ENCODE results near the gene ZBTB38. TPM values are rescaled to one million over a fixed set of nuclear protein-coding genes. Genes with fewer than 3 reads are reported as not detected.
A peak's percentile ranks its signal among the peaks of the same experiment; 100 is the strongest.

Gene ZBTB38
- total RNA-seq, 3 donors from 2014 or later, result 126 to 238 (median 138) TPM

DNA sequence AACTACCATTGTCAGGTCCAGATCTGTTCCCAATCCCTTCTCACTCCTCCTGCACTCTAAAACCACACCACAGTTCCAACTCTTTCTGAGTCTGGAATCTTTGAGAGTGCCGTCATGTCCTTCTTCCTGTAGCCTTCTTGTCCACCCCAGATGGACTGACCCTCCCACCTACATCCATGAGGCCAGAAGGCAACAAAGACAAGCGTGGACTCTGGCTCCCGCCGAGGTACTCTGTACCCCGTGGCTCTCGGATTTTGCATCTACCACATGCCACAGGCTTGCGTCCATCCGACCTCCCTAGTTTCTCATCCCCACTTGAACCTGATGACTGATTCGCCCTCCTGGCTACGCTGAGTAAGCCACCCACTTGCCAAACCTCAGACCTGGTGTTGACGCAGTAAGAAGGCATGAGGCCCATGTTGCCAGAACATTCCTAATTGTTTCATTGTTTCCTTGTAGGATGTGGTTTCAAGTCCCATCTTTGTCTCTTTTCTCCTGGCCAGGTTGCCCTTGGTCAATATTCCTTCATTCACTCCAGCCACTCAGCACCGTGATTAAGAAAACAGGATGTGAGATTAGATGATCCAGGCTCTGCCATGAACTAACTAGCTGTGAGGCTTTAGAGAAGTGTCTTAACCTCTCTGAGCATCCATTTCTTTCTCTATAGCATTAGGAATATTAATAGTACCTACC, 1.1 kb upstream of the ZBTB38 start:
- Histone ChIP-seq H3K4me3 (peak overlapping the region in 1 of 3 donors; percentile 34), H3K4me1 (peaks cover 18 to 19% of the 10 kb centered on the region in 2 donors), H3K9me3 (no peaks in the 10 kb centered on the region), H3K36me3 (no peaks in the 10 kb centered on the region), H3K27me3 (no peaks in the 10 kb centered on the region), H3K27ac (peak overlapping the region; percentile 99 to 100)
- no peak for TF ChIP-seq POLR2A (IDR thresholded peaks at IDR 0.05)
- TF ChIP-seq, protein P1, sequence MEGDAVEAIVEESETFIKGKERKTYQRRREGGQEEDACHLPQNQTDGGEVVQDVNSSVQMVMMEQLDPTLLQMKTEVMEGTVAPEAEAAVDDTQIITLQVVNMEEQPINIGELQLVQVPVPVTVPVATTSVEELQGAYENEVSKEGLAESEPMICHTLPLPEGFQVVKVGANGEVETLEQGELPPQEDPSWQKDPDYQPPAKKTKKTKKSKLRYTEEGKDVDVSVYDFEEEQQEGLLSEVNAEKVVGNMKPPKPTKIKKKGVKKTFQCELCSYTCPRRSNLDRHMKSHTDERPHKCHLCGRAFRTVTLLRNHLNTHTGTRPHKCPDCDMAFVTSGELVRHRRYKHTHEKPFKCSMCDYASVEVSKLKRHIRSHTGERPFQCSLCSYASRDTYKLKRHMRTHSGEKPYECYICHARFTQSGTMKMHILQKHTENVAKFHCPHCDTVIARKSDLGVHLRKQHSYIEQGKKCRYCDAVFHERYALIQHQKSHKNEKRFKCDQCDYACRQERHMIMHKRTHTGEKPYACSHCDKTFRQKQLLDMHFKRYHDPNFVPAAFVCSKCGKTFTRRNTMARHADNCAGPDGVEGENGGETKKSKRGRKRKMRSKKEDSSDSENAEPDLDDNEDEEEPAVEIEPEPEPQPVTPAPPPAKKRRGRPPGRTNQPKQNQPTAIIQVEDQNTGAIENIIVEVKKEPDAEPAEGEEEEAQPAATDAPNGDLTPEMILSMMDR (IDR thresholded peaks at IDR 0.05), result no peak
- peak in 2 of 3 donors; percentile 79 to 88 for TF ChIP-seq POLR2AphosphoS5 (IDR thresholded peaks at IDR 0.05)
- intact Hi-C loops (cut with DNase I; ENCODE audit: low total_unique reads), result loop anchor here (5.0 kb wide), 1 partner anchor 990 kb away; no protein-coding TSS in a partner anchor
- peak; percentile 64 to 92 for DNase-seq (ENCODE audit: low spot score in 2 of 2)

DNA sequence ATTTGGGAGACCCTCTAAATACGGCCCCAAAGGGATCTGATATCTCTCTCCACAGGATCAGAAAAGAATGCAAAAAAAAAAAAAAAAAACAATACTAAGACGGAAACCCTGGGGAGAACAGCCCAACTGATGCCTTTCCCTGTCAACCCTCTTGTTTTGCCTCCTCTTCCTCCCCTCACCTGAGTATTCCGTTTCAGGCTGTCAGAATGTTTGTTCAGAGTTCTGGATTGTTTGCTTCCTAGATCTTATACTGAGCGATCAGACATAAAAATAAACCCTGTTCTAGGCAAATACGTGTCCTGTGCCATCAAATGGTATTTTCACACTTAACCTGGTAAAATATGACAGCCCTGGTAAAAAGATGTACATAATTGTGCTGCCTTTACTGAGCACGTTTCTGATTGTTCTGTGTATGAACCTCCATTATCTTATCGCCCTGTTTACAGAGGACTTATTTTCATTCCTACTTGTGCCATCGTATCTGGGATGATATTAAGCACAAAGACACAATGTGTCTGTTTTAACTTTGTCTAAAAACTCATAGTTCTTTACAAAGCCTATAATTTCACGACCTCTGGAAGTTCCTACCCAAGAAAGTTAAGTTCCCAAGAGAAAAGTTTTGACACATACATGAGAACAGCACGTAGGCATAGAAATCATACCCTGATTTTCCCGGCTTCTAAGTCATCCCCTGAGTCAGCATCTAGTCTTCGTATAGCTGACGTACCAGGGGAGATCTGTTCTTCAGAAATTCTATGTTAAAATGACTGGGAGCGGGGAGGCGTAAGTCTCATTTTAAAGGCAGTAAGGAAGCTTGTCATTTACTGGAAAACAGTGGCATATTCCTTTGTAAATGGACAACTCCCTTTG, 856 bp downstream of the ZBTB38 start:
- peak overlapping the region; percentile 24 to 60 (median 35) for H3K4me3 ChIP-seq
- TF ChIP-seq, protein P1 (IDR thresholded peaks at IDR 0.05), result no peak
- TF ChIP-seq POLR2AphosphoS5 (IDR thresholded peaks at IDR 0.05) (no peak), POLR2A (IDR thresholded peaks at IDR 0.05) (no peak)
- H3K27me3 ChIP-seq, result no peaks in the 10 kb centered on the region
- no peaks in the 10 kb centered on the region for H3K9me3 ChIP-seq
- DNase-seq (ENCODE audit: low spot score in 2 of 2), result no peak
- H3K27ac ChIP-seq, result peak overlapping the region; percentile 99 to 100
- intact Hi-C loops (cut with DNase I; ENCODE audit: low total_unique reads), result loop anchor here (5.0 kb wide), 1 partner anchor 988 kb away; no protein-coding TSS in a partner anchor
- peaks cover 18 to 19% of the 10 kb centered on the region in 2 donors for H3K4me1 ChIP-seq
- H3K36me3 ChIP-seq, result no peaks in the 10 kb centered on the region

DNA sequence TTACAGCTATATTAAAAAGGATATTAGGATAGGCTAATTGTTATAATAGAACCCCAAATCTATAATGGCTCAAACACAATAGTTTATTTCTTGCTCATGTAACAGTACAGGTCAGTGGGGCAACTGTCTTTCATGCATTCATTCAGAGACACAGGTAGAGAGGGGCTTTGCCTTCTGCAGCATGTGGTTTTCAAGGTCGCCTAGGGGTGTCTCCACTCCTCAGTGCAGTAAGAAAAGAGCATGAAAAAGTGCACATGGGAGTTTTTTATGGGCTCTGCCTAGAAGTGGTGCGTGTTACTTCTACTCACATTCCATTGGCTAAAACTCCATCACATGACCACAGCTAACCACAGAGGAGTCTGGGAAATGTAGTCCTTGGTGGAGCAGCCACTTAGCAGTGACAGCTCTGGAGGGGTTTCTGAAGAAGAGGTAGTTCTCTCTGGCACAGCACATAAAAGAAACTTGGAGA, 1.8 kb downstream of the ZBTB38 start:
- intact Hi-C loops (cut with DNase I; ENCODE audit: low total_unique reads), result loop anchor here (10.0 kb wide), 1 partner anchor 65 kb away; no protein-coding TSS in a partner anchor
- peak in 1 of 2 donors; percentile 49 for DNase-seq (ENCODE audit: low spot score in 2 of 2)
- peaks cover 18 to 19% of the 10 kb centered on the region in 2 donors for H3K4me1 ChIP-seq

DNA sequence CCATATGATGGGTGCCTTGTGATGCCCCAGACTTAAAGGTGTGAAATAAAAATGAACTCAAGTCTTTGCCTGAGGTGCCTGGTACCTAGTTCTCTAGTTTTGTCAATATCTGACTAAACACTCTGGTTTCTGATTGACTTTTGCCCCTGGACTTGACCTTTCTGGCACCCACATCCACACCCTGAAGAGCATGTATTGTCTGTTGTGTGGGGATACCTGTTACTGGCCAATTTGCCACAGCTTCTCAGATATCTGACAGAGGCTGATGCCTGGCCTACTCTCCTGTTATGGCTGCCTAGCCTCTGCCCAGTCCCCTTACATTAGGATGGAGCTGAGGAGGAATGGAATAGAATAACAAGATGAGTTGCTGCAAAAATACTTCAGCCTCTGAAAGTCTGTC, 3.6 kb downstream of the ZBTB38 start:
- intact Hi-C loops (cut with DNase I; ENCODE audit: low total_unique reads), result loop anchor here (10.0 kb wide), 1 partner anchor 63 kb away; no protein-coding TSS in a partner anchor

More for the DNA sequence above, 1.8 kb downstream of the ZBTB38 start:
- TF ChIP-seq POLR2A (IDR thresholded peaks at IDR 0.05), result no peak
- TF ChIP-seq POLR2AphosphoS5 (IDR thresholded peaks at IDR 0.05), result peak in 1 of 3 donors; percentile 24
- TF ChIP-seq, protein P1 (IDR thresholded peaks at IDR 0.05), result peak in 1 of 3 donors; percentile 18
- H3K4me3 ChIP-seq, result no peak overlapping the region
- H3K9me3 ChIP-seq, result no peaks in the 10 kb centered on the region
- H3K27me3 ChIP-seq, result no peaks in the 10 kb centered on the region
- peak overlapping the region; percentile 99 to 100 for H3K27ac ChIP-seq
- no peaks in the 10 kb centered on the region for H3K36me3 ChIP-seq

More for the DNA sequence above, 3.6 kb downstream of the ZBTB38 start:
- TF ChIP-seq, protein P1 (IDR thresholded peaks at IDR 0.05), result no peak
- TF ChIP-seq POLR2A (IDR thresholded peaks at IDR 0.05), result no peak
- no peak for TF ChIP-seq POLR2AphosphoS5 (IDR thresholded peaks at IDR 0.05)
- no peak overlapping the region for H3K4me3 ChIP-seq
- no peak overlapping the region for H3K27ac ChIP-seq
- H3K9me3 ChIP-seq, result no peaks in the 10 kb centered on the region
- peaks cover 14 to 18% of the 10 kb centered on the region in 2 donors for H3K4me1 ChIP-seq
- DNase-seq (ENCODE audit: low spot score in 2 of 2), result no peak
- H3K27me3 ChIP-seq, result no peaks in the 10 kb centered on the region
- no peaks in the 10 kb centered on the region for H3K36me3 ChIP-seq

All from breast epithelium (tissue), 4 donors.